Stimulated activated CD8-positive, alpha-beta memory T cell treated with anti-CD3 and anti-CD28 coated beads, Interleukin-4, amount 100 ng/mL, for 24 hours (primary cell): ENCODE data around the gene NPEPL1.

Source experiments
- DNase-seq: peaks from one replicate; pipeline ENCODE4 v3.0.0-alpha.2; 2020; ENCODE audit warnings: low read depth

NPEPL1 gene

DNA sequence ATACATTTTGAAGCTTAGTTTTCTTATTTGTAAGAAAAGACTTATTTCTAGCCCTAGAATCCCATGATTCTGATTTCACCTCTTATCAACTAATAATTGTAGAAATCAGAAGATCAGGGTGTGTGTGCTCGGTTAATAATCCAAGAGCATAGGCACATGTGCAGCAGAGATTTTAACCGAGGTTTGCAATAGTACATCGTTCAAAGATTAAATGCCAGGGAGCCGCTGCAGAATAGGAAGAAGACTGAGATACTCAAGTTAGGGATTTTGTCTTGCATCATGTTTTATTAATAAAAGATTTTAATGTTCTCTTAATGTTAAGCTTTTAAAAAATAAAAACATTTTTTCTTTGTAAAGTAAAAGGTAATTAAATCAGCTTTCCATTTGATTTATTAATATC lies 34.6 kb upstream of the NPEPL1 start:
- no peak for DNase-seq

DNA sequence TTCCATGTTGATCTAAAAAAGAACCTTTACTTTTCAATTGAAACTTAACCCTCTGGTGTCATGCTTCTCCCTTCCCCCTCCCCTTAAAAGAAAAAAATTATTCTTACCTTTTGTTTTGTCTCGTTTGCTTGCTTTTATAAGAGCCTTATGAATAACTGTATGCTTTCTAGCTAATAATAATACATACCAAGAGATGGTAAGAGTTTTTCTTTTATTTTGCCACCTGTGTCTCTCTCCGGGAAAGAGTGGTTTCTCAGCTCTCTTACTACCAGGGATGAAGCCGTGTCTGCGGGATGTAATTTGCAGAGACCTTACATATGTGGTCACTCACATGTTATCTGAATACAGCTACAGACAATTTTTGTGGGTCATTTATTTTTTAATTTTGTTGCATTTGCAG lies 33.8 kb upstream of the NPEPL1 start:
- no peak for DNase-seq

DNA sequence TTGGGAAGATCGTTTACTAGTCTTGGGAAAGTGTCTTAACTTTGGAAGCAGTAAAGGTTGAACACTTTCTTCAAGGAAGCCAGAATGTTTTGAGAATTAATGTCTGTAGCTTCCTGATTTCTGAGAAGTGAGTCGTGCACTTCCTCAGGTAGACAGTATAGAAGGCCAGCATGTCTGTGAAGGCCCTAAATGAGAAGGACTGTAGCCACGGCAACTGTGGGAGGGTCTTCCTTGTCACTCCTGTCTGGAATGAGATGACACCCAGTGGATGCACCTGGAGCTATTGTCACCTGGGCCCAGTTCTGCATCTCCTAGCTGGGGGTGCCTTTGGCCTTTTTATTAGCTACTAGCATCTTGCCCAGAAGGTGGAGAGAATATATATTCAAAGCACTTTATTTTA lies 32.8 kb upstream of the NPEPL1 start:
- no peak for DNase-seq

DNA sequence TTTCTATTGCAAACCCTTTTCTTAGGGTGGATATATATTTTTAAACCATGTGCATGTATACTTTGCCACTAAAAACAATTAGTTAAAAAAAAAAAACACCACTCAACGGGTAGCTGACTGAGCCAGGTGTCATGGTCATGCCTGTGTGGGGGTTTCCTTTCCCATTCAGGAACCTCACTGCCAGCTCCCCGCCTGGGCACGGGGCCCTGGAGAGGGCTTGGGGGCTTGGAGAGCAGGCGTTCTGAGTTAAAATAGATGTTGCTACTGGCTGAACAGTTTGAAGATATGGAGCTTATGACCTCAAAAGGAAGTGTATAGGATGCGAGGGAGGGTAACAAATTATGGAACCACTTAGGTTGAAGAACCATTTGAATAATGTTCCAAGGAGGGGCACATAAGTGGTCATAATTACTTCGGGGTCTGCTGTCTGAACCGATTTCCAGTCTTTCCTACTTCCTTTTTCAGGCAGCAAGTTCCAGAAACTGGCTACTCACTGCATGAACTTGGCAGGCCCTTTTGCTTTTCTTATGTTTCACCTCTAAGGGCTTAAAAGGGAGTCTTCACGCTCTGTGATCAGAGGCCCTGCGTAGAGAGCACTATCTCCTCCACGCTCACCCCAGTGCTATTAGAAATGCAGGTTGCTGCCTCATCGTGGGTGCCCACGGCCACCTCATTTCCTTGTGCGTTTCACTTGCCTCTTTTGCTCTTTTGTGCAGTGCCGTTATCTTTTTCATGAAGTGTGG lies 31.6 kb upstream of the NPEPL1 start:
- DNase-seq: no peak

DNA sequence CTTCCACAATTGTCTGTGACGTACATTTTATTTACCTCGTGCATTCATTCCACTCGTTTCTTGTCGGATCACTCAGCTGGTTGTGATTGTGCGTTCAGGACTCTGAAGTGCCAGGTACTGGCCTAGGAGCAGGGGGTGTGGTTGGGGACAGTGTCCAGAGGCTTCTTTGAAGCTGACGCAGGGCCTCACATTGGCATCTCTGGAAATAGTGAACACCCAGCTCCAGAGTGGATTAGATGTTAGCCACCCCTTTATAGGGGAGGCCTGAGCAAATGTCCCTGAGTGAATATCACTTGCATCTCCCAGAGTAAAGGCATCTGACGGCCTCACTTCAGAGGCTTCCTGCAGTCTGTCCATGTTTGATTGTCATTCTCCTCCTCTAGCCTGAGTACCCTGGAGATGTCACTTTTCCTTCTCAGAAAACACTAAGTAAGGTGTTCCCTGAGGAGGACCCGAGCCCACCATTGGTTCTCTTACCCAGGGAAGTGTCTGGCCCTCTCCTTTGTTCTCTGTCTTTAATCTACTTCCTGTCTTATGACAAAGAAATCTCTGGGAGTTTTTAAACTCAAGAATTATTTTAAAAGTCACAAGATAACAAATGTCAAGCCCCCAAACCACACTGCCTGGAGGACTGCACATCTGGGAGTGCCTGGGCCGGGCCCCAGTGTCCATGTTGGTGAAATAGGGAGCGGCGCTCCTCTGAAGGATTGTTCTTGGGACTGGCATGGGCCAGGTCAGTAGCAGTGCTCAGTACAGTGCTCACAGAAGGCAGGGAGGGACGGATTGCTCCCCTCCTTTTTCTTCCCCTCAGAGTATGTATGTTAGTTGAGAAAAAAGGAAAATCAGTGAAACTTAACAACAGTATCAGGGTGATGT lies 30.8 kb upstream of the NPEPL1 start:
- DNase-seq: no peak

DNA sequence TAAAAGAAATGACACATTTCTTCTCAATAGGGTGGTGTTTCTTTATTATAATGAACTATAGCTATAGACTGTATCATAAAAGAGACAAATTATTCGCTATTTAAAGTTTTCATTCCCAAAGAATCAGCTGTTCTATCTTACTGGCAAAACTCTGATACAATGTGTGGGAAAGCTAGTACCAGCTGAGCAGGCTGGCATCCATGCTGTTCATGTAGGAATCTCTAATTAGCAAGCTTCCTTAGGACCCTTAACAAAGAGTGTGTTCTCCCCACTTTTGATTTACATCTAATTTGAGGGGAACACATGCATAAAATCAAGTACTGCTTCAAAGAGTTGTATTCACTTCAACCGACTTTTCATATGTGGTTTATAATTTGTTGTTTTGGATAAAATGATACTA lies 28.3 kb upstream of the NPEPL1 start:
- DNase-seq: no peak

DNA sequence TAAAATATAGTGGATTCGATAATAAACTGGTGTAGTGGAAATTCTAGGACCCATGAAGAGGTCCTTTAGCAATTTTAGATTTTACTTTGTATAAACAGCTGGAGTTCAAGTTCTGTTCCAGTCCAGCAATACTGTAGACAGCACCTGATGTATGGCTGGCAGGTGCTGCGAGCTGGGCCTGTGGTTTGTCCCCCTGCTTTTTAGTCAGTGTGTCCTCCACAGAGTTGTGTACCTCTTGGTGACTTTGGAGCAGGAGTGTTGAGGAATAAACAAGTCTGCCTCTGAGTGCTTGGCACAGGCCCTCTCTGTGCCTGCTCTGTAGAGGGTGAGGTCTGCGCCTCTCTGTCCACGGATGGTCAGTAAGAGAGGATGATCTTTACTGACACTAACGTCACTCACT lies 27.7 kb upstream of the NPEPL1 start:
- no peak for DNase-seq

DNA sequence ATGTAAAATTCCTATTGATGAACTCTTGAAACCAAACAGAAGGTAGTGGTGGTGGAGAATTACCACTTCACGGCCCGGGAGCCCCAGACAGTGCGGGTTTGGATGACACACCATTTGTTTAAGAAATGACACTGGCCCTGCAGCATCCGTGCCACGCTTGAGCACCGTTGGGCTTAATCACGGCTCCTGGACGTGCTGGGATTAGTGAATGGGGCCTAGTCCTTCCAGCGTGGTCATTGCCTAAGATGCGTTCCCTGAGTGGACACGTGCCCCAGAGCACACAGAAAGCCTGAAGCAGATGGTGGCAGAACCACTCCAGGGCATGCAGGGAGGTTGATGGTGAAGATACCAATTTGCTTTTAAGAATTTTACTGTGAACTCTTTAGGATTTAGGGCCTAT lies 27.0 kb upstream of the NPEPL1 start:
- DNase-seq: no peak

DNA sequence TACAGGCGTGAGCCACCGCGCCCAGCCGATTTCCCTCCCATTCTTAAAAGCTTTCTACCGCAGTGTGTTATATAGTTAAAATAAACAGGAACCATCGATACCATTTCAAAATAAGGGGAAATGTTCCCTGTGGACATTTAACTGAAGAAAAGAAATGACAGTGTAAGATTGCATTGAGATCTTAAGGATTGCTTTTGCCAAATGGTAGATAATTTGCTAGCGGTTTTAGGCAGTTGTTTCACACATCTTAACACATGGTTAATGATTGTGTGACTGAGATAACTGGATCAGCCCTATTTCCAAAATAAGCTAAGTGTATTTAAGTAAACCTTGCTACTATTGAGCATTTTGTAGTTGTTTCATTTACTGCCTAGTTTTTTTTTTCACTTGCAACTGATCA lies 25.9 kb upstream of the NPEPL1 start:
- no peak for DNase-seq

DNA sequence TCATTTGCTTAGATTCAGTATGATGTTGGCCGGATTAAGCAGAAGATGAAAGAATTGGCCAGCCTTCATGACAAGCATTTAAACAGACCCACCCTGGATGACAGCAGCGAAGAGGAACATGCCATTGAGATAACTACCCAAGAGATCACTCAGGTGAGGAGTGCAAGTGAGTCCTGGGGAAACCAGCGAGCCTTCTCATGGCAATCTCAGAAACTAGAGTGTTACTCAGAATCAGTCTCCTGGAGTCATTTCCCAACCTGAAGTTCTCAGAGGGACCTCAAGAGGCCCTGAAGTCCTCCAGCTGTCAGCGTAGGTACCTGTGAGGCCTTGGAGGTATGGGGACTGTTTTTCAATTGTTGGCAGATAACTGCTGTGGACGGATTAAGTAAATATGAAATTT lies 24.6 kb upstream of the NPEPL1 start:
- DNase-seq: no peak

DNA sequence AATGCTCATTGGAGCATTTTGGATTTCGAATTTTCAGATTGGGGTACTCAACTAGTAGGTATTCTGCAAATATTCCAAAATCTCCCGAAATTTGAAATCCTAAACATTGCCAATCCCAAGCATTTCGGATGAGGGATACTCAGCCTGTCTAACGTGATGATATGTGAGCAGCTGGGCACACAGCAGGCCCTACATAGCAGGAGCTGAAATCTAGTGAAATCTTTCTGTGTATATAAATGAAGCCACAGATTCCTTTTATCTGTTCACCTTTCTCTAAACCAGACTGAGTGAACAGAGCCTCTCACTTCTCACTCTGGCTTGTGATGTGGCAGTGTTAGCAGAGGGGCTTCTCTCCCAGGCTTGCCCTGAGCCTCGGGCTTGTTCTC lies 23.7 kb upstream of the NPEPL1 start:
- DNase-seq: no peak

DNA sequence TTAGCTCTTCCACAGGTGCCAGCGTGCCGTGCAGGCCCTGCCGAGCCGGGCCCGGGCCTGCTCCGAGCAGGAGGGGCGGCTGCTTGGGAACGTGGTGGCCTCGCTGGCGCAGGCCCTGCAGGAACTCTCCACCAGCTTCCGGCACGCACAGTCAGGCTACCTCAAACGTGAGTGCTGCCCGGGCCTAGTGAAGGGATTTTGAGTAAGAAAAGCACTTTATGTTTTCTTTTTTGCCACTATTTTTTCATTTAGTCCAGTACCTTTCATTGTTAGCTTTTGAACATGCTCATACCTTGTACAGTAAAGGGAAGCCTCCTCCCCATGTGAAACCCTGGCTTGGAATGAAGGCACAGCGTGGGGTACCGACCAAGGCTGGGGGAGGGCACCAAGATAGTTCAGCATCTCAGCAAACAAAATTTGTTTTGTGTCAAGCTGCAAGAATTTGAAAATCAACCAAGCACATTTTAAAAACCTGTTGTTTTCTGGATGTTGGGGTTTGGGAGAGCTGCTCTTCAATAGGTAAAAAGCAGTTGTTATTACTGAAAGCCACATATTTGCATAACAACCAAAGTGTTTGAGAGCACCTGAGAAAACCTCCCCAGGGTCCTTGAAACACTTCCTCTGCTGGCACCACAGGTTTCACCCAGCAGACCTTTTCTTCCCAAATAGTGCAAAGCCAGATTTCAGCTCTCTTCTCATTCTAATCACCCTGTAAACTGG lies 23.2 kb upstream of the NPEPL1 start:
- no peak for DNase-seq

DNA sequence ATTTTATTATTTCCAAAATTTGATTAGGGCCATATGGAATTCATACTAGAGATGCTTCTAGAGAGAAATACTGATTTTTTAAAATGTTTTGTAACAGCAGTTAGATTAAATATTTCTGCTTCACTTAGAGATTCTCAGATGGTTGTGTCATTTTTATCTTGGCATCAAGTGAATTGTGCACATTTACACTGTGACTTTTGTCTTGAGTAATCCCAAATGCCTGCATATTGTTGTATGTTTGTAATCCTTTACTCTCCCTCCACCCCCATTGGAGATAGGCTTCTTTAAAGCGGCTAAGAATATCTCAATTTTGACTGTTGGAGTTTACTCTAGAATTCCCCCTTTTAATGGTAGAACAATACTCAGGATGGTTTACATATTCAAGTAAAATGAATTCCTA lies 22.5 kb upstream of the NPEPL1 start:
- no peak for DNase-seq

DNA sequence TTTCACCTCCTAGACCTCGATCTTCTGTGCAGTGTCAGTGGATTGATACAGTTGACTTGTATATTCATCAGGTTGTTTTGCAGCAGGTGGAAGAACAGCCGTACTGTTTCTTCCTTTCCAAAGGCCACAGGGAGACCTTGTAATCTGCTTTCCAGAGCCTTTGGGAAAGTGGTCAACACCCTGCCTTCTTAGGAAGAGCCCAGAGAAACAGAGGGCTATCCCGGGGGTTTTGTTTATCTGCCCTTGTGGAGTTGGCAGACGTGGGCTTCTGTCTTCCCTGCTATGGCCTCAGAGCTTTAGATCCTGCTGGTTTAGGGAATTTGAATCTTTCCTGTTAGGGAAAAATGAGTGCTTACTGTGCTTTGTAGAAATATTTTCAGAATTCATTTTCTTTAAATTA lies 21.9 kb upstream of the NPEPL1 start:
- no peak for DNase-seq

DNA sequence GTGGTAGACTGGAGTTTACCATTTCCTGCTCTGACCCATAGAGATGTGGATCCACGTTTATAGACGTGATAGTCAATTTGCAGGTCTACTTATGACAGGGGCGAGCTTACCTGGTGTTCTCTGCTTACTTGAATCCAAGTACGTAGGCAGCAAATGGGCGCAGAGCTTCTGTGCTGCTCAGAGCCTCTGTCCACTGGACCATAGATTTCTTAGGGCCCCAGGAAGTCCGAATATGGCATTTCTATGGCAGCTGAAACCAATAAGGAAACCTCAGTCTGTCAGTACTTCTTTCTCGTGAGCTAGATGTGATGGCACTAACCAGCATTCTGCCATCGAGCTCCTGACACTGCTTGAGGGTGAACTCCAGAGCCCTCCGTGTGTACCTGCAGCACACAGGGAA lies 19.5 kb upstream of the NPEPL1 start:
- DNase-seq: no peak

DNA sequence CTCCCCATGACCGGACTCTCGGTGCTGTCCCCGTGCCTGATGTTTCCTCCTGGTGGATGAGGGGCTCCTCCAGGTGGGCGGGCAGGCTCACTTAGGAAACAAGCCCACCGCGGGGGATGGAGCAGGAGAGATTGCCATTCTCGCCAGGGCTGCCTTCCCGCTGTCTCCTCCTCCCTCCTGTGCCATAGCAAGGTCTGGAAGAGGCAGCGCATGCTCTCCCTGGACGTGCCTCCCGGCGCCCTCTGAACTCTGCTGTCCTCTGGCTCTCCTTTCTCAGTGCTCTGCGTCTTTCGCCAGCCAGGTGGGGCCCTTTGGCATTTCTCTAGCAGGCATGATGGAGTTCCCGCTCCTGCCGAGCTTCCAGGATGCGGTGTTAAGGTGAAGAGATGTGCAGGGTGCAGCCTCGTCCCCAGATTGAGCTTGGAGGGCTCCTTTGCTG lies 17.4 kb upstream of the NPEPL1 start:
- no peak for DNase-seq

DNA sequence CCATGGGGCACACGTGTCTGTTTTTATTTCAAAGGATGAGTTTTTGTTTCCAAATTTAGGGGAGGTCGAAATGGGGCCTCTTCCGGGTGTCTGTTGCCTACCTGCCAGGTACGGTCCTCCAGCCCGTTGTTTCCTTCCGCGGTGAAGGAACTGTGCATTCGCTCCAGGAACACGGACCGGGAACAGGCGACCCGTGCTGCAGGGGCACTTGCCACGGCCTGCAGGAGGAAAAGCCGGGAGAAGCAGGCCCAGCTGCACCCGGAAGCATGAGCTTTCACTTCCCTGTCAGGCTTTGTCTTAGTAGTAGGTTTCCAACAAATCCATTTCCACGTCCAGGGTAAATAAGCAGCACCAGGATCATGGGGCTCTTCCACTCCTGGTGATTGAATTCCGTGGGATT lies 17.0 kb upstream of the NPEPL1 start:
- no peak for DNase-seq

DNA sequence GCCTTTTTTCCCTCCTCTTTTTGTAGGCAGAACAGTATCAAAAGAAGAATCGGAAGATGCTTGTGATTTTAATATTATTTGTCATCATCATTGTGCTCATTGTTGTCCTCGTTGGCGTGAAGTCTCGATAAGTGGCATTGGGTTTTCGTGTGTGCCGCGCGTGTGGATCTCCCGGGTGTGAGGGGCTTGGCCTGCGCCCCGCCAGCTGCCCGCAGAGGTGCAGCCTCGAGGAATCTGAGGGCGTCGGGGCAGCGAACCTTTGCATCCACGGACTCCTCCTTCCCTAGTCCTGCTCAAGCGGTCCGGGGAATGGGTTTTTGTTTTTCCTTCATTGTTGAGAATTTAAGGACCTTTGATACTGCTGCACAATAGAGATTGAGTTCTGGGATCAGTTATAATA lies 16.4 kb upstream of the NPEPL1 start:
- no peak for DNase-seq

DNA sequence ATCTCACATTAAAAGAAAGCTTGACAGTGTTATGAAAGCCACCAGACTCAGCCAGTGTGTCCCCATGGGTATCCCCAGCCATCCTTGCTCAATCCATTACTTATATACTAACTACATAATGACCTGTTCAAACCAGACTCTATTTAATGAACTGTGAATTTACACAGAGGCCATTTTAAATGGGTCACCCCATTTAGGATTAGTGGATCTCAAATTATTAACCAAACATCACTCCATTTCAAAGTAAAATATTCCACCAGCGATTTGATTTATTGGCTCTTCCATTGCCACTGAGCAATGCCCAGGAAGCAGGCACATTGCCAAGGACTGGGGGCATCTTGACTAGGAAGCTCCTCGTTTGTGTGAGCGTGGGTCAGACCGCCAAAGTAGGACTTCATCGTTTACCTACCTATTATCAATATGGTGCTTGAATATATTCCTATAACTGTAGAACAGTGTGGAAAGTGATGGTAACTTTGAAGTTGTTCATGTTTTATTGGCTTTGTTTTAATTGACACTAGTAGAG lies 15.5 kb upstream of the NPEPL1 start:
- DNase-seq: no peak

DNA sequence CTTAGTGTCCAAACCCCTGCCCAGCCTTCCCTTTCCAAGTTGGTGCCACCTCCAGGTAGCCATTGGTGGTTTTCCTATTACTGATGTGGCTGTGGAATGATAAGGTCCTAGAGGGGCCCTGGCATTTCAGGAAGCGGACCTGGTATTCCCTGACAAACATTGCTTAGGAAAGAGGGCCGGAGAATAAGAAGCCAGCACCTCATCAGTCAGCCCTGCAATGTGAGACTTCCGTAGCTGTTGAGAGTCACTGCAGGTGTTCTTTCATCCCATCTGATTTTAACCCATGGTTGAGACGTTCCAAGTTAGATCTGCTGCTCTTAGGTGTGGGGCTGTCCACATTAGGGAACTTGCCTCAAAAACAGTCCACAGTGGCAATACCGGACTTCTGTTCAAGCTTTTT lies 14.8 kb upstream of the NPEPL1 start:
- DNase-seq: no peak

DNA sequence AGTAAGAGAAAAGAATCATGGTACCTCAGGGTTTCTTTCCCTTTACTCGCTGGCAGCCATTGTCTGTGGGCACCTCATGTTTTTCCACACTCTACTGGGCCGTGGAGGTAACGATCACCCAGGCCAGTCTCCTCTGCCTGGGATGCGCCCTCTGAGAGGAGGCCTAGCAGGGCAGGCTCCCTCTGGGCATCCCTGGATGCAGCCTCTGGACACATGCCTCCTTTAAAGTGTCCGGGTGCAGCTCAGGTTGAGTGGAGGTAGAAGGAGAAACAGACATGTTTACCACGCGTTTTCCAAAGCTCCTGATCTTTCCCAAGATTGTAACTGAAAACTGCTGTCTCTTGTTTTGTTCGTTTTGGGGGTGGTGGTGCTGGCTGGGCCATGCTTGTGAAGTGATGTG lies 13.8 kb upstream of the NPEPL1 start:
- DNase-seq: no peak

DNA sequence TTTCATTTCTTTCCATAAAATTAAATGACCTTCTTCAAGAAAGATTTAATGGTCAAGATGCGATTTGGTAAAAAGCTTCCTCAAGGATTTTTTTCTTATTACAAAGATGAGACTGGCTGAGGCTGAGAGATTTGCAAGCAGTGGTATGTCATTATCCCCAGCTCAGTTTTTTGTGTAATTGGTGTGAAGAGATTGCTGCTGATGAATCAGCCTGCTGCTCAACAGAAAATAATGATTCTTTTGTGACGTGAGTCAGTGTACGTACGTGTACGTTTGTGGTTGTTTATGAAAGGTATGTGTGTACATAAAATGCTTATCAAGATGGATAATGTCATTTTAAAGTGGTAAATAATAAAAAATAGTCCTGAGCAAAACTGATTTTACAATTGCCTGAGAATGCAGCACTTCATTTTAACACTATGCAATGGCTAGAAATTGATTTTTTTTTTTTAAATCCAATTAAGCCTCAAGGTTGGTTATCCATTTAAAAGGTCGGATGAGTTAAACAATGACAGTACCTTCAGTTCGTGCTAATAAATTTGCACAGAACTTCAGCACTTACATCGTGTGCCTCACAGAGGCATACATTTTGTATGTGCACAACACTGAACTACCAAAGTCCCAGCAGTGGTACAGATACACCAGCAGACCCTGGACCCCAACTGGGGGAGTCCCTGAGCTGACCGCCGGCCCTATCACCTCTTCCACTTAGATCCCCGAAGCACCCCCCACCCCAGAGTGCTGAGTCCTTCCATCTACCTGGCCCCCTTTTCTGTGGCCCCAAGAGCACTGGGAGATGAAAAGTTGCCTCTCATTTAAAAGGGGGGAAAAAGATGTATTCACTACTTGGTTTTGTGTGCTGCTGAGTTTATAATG lies 9.7 kb upstream of the NPEPL1 start:
- no peak for DNase-seq
